CD4-positive, alpha-beta T cell treated with Interferon alpha-2 for 1 hour (primary cell): Measurements from ENCODE around the gene NUDT22.

Experiments
- DNase-seq, 2 donors: peaks; one replicate each; pipeline ENCODE4 v3.0.0-alpha.2; 2020 to 2022

Gene NUDT22

GRCh38 chr11:64225608-64226506 is at the start of gene NUDT22, which contains the start of gene TRPT1:
Gene NUDT22 (plus strand): TSS chr11:64226274. CDS start chr11:64226653, 379 bp downstream.
Gene TRPT1 (minus strand): TSS chr11:64226186. CDS start chr11:64225860, 326 bp downstream.
- peak; percentile 85 to 89 for DNase-seq

GRCh38 chr11:64176751-64177150 is 49.3 kb upstream of the NUDT22 start:
- no peak for DNase-seq

- DNase-seq, result no peak
Measured at GRCh38 chr11:64178203-64178602, 47.9 kb upstream of the NUDT22 start.

- no peak for DNase-seq
Measured at GRCh38 chr11:64178951-64179639, 47.0 kb upstream of the NUDT22 start.

- DNase-seq, result no peak
Measured at GRCh38 chr11:64180891-64181290, 45.2 kb upstream of the NUDT22 start.

- DNase-seq, result peak; percentile 24 to 54
Measured at GRCh38 chr11:64181506-64182411, 44.3 kb upstream of the NUDT22 start.

- DNase-seq, result no peak
Measured at GRCh38 chr11:64183890-64184289, 42.2 kb upstream of the NUDT22 start.

- DNase-seq, result no peak
Measured at GRCh38 chr11:64185175-64185692, 40.8 kb upstream of the NUDT22 start.

- DNase-seq, result peak; percentile 100
Measured at GRCh38 chr11:64185693-64186491, 40.2 kb upstream of the NUDT22 start, which contains the start of gene STIP1. Gene STIP1 (plus strand): TSS chr11:64186171. CDS start chr11:64186262, 91 bp downstream.

- peak; percentile 39 to 58 for DNase-seq
Measured at GRCh38 chr11:64186492-64187165, 39.4 kb upstream of the NUDT22 start.

GRCh38 chr11:64192434-64192833 is 33.6 kb upstream of the NUDT22 start:
- no peak for DNase-seq

- no peak for DNase-seq
Measured at GRCh38 chr11:64196626-64197025, 29.4 kb upstream of the NUDT22 start.

- DNase-seq, result no peak
Measured at GRCh38 chr11:64198511-64198910, 27.6 kb upstream of the NUDT22 start.

- DNase-seq, result no peak
Measured at GRCh38 chr11:64201543-64201942, 24.5 kb upstream of the NUDT22 start.

GRCh38 chr11:64202992-64203391 is 23.1 kb upstream of the NUDT22 start:
- no peak for DNase-seq

- DNase-seq, result no peak
Measured at GRCh38 chr11:64203421-64204079, 22.5 kb upstream of the NUDT22 start.

- no peak for DNase-seq
Measured at GRCh38 chr11:64204080-64204440, 22.0 kb upstream of the NUDT22 start.

- peak; percentile 87 to 91 for DNase-seq
Measured at GRCh38 chr11:64204464-64204989, 21.5 kb upstream of the NUDT22 start.

GRCh38 chr11:64206457-64207255 is 19.4 kb upstream of the NUDT22 start, which contains the start of gene FERMT3:
Gene FERMT3 (plus strand): TSS chr11:64206721. CDS start chr11:64207365, 644 bp downstream.
- peak; percentile 65 to 78 for DNase-seq
